ENCODE measurements around the gene TEX50. TPM values are rescaled to one million over a fixed set of nuclear protein-coding genes. Genes with fewer than 3 reads are reported as not detected.
"Not testable (repeated sequence)": the region's sequence is repeated elsewhere in the genome, so short reads cannot be mapped to it uniquely, and the experiment has no call there.

Gene TEX50
- total RNA-seq, 1 experiment from 2014 or later, result not detected

DNA sequence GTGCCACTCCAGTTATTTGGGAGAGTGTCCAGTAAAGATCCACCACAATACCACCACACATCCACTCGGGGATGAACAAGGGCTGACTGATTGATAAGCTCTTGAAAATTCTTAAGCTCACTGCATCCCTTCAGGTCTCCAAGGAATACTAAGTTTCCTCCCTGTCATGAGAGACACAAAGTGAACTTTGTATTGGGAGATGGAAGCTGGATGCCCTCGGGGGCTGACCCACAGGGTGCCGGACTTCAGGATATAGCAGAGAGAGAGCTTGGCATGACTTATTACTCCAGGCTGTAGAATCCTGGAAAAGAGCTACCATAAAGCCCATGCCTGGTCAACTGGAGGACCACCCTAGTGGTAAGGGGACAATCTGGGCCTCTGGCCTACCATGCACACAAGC lies 50.0 kb downstream of the TEX50 start:
- H3K56ac ChIP-seq (ENCODE audit: insufficient read length, low read depth, low read length); H2BK5ac ChIP-seq (ENCODE audit: insufficient read length, low read length); H3K27ac Mint-ChIP-seq; H2BK15ac ChIP-seq (ENCODE audit: low read depth, low read length); H3K79me2 ChIP-seq (ENCODE audit: insufficient read depth, low read length); H2AFZ ChIP-seq (ENCODE audit: low read length); H3K36me3 Mint-ChIP-seq (ENCODE audit: insufficient read depth in 1 of 3, low read depth in 3 of 3); H3K9me3 Mint-ChIP-seq; H3T11ph ChIP-seq (ENCODE audit: low read length); H3K79me1 ChIP-seq (ENCODE audit: insufficient read depth, low read depth, low read length, poor library complexity, severe bottlenecking); H3K4me1 ChIP-seq (ENCODE audit: insufficient read depth, low read length); H3K27me3 ChIP-seq (ENCODE audit: insufficient read depth, low read length); H2BK12ac ChIP-seq (ENCODE audit: insufficient read length, low read depth, low read length); H3K9ac ChIP-seq (ENCODE audit: extremely low read depth, insufficient read length, low read length); H3K4ac ChIP-seq (ENCODE audit: low read depth, low read length); H3K4me2 ChIP-seq (ENCODE audit: insufficient read depth, insufficient read length, low read length); H3K27me3 Mint-ChIP-seq (ENCODE audit: low read depth); H3K9me3 ChIP-seq (ENCODE audit: control insufficient read depth, low read depth, low read length); H2AK5ac ChIP-seq (ENCODE audit: insufficient read length, low read length); H2BK120ac ChIP-seq (ENCODE audit: low read depth, low read length, poor library complexity, severe bottlenecking); H4K8ac ChIP-seq (replicated peaks; ENCODE audit: insufficient read length, low read depth, low read length); H2BK20ac ChIP-seq (ENCODE audit: low read depth, low read length, poor library complexity, severe bottlenecking); DNase-seq; H3K23me2 ChIP-seq (ENCODE audit: insufficient read length, low read depth, low read length, poor library complexity, severe bottlenecking); H3K27ac ChIP-seq (ENCODE audit: insufficient read length, low read depth, low read length); H3K4me3 Mint-ChIP-seq; H3K23ac ChIP-seq (ENCODE audit: insufficient read length, low read depth, low read length); H3K18ac ChIP-seq (ENCODE audit: insufficient read length, low read depth, low read length); H4K91ac ChIP-seq (ENCODE audit: insufficient read length, low read depth, low read length); H4K5ac ChIP-seq (ENCODE audit: insufficient read length, low read depth, low read length); H4K20me1 ChIP-seq (ENCODE audit: control insufficient read depth, insufficient read depth, insufficient read length); H3K14ac ChIP-seq (ENCODE audit: insufficient read depth, low read length): not testable (repeated sequence)
- WGBS (ENCODE audit: extremely low coverage, insufficient read length, low lambda C conversion rate), result no CpG with 5 or more reads among the region's 3 CpGs
- H3K4me1 Mint-ChIP-seq, result peaks cover 43 to 56% of the 10 kb centered on the region in 2 experiments

Other genes with a start within 250 kb of the TEX50 start
- gene PRDX6, start 158.0 kb upstream of the TEX50 start, total RNA-seq (2021), result 533 and 541 TPM in 2 replicates
- gene SLC9C2, start 32.3 kb upstream of the TEX50 start, total RNA-seq (2021), result not detected in 2 replicates
- gene ANKRD45, start 34.5 kb downstream of the TEX50 start, total RNA-seq (2021), result 0.31 and 0.44 TPM in 2 replicates
- 12.2 and 13.4 TPM in 2 replicates for gene KLHL20, start 79.6 kb downstream of the TEX50 start, total RNA-seq (2021)
- gene DARS2, start 189.3 kb downstream of the TEX50 start, total RNA-seq (2021), result 35.0 and 35.5 TPM in 2 replicates
- 14.4 and 16.9 TPM in 2 replicates for gene CENPL, start 189.5 kb downstream of the TEX50 start, total RNA-seq (2021)
- gene GAS5, start 232.7 kb downstream of the TEX50 start, total RNA-seq (2021), result 677 and 690 TPM in 2 replicates
- gene ZBTB37, start 233.0 kb downstream of the TEX50 start, total RNA-seq (2021), result 10.6 and 12.0 TPM in 2 replicates